ENCODE results near the gene UBL7. TPM values are rescaled to one million over a fixed set of nuclear protein-coding genes. Genes with fewer than 3 reads are reported as not detected.

The UBL7 gene
- total RNA-seq, 1 donor from 2014 or later: 18.6 TPM

DNA sequence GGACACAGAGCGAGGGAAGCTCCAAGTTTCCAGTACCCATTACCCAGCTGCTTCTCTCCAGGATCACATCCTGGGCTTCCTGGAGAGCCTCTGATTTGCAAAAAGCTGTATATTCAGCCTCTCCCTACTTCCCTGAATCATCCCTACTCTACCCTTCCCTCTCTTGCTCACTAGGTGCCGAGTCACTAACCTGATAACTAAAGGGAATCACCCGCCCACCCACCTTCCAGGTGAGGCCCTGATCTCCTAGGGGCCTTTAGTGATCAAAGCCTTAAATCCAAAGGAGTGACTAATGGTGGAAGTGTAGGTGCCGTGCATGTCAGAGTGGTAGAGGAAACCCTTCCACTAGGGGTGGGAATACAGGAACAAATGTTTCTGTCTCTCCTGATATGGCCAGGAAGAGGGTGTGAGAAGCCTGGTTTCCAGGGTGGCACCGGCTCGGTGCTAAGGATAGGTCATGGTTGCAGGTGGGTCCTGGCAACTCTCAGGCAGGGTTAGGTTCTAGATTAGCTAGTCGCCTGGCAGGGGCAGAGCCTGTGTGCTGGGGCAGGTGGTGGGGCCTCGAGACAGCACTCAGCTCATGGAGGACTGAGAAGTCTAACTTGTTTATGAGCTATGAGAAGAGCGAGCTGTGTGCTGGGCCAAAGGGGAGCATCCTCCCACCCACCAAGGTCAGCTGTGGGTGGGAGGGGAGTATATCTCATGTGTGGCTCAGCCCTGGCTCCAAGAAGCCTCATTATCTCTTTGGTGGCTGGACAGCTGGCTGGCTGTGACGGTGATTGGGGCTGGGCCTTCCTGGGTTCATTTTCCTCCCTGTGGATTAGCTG, 37.3 kb downstream of the UBL7 start:
- DNase-seq: no peak

DNA sequence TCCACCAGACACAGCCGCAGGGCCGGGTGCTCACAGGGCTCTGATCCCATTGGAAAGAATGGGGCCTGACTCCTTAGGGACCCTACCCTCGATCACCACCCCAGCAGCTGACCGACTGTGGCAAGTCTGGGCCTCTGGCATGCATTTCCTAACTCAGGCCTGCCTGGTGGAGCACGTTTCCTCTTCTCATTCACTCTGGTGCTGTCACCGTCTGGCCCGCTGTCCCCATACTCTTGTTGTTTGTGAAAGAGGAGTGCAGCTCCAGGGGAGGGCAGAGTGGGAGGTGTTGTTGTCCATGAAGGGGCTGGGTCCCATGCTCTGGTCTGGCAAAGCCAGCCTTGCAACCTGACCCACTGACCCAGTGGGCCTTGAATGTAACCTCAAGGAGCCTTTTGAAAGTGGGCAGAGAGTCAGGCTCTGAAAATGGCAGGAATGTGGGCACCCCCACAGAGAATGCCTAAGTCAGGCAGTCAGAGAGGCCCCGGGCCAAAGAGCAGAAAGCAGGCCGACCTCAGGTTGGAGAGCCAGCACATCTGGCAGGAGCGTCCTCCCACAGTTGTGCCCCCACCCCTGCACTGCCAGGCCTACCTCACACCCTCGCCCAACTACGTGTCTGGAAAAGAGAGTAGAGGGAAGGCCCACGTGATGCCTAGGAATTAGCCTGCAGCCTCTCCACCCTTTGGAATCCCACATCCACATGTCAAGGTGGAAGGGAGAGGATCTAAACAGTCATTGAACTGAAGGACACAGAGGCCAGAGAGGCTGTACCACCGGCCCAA, 38.1 kb downstream of the UBL7 start:
- no peak for DNase-seq

DNA sequence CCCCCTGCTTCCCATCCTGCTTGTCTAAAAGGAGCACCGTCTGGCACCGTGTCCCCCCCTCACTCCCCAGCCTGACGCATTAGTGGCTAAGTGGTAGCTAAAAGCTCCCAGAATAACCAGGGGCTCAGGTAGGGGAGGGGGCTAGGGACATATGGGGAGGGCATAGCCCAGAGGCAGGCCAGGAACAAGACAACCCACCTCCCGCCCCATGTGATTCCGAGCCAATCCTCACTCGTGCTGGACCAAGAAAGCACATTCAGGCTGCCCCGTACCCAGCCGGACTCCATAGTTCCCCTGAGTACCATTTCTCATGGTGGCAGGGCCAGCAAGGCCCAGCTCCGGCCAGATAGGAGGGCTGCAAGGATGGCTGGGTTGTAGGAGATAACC, 38.7 kb downstream of the UBL7 start:
- DNase-seq: no peak

DNA sequence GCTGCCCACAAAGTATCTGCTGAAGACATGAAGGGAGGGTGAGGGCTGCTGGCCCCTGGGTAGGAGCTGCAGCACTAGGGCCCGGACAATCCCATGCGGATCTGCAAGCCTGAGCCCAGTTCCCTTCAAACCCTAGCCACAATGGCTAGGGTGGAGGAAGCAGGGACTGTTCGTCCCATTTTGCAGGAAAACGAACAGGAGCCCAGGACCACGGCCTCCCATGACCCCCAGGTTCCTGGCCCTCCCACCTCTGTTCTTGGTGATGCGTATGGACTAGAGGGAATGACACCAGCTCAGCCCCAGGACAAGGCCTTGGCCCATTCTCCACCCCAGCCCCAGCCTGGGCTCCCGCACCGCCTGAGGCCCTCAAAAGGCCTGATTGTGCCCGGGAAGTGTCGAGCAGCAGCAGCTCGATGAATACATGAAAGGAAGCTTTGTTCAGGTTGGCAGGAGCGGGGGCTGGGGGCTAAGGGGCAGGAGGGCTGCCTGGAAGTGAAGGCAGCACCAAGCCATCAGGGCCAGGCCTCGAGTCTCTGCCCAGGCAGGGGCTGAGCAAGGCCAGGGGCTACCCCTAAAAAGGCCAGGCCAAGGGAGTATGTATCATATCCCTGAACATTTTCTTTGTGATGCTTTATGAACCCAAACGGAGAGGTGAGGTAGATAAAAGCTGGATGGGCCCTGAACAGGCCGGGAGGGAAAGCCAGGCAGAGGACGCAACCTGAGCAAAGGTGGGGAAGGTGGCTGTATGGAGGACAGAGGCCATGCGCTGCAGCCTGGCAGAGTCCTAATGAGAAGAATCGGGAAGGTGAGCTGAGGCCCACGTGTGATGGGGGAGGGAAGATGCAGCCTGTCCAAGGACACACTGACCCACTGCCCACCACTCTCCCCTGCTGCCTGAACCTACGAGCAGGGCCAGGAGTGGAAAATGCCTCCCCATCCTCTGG, 39.4 kb downstream of the UBL7 start:
- DNase-seq: no peak

DNA sequence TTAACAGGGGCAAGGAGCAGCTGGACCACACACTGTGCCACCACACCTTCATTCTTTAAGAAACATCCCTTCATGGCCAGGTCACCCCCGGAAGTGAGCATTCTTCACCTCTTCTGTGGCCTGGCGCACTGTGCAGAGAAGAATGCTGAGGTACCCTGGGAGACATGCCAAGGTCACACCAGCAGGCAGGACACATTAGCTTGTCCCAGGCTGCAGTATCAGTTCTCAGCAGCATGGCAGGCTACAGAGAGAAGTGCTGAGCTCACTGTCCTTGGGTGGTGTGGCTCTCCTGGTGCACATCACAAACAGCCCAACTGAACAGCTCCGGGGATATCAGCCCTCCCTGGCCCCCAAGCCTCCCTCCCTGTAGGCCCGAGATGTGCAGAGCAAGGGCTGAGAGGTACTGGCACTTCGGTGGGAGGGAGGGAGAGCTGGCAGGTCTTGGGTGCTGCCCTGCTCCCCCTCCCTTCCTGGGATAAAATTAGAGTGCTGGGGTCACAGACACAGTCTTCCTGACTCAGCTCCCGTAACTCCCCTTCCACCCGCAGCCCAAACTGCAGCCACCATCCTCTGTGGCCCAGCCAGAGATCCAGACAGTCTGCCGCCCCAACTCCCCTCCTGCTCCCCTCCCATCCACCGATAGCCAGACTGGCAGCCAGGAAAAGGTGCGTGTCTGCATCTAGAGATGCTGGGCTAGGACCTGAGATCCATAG, 40.6 kb downstream of the UBL7 start:
- no peak for DNase-seq

DNA sequence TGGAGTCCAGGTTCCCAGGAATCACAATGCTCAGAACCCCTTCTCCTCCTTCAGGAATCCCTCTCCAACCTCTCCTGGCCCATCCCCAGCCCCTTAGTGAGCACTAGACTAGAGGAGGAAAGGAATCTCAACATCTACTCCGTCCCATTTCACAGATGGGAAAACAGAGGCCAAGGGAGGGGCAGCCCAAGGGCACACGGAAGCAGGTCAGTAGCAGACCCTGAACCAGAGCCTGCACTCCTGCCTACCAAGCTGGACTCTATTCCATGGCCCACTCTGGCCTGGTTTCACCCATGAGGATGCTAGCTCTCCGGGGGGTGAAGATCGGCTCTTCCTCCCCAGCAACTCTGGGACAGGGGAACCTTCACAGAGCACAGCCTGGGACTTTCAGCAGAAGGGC, 41.5 kb downstream of the UBL7 start:
- DNase-seq: no peak

DNA sequence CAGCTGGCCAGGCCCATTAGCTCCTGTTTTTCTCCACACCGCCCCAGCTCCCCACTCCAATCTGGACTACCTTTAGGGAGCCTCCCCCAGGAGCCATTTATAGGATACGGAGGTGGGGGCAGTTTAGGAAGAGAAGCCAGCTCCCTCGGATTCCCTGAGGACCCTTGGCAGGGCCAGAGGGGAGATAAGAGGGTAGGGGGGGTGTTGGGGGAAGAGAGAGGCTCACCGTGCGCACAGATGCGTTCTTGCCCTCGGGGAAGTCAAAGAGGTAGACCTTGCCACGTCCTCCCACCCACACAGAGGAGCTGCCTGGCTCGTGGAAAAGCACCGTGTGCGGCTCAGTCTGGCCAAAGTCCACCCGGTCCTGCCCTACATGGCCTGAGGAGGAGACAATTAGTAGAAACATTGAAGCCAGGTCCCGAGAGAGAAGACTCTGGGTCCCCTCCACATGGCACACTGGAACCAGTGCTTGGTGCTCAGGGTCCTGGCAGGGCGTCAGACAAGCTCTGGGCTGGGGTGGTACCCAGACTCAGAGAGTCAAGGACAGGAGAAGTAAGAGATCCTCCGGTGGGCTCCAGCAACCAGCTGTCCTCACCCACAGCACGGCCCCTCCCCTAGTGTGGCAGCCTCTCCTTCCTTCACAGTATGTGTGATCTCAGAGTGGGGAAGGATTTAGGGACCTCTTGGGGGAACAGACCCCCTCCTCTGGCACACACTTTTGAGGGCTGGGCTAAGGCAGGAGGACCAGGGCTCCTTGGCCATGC, 42.2 kb downstream of the UBL7 start:
- DNase-seq: no peak

DNA sequence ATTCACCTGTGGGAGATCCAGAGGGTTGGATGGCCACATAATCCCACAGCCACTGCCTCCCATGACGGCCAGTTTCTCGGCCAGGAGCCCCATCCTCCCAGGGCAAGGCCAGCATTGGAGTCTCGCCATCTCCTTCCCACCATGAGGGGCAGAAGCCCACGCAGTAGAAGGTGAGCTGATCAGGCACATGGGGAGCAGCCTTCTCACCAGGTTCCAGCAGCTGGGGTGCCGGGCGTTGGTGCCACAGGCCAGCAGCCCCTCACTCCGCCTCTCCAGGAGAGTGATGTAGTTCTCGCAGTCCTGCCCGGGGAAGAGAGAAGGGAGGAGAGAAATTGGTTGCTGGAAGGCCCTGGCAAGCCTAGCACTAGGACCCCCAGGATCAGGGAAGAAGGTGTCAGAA, 43.3 kb downstream of the UBL7 start:
- no peak for DNase-seq

DNA sequence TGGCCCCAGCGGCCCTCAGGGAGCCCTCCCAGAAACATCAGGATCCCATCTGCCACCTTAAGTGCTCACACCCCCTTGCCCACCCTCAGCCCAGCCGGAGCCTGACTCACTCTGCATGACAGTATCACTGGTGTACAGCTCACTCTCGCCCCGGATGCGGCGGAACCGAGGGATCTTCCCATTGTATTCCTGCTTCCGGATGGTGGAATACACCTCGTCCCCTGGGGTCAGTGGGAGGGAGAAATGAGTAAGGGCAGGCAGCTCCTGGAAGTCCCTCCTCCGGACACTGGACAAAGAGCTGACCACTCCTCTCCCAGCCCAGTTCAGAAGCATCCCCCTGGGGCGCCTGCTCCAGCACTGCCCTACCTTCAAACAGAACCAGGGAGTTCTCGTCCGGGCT, 43.7 kb downstream of the UBL7 start:
- DNase-seq: no peak

DNA sequence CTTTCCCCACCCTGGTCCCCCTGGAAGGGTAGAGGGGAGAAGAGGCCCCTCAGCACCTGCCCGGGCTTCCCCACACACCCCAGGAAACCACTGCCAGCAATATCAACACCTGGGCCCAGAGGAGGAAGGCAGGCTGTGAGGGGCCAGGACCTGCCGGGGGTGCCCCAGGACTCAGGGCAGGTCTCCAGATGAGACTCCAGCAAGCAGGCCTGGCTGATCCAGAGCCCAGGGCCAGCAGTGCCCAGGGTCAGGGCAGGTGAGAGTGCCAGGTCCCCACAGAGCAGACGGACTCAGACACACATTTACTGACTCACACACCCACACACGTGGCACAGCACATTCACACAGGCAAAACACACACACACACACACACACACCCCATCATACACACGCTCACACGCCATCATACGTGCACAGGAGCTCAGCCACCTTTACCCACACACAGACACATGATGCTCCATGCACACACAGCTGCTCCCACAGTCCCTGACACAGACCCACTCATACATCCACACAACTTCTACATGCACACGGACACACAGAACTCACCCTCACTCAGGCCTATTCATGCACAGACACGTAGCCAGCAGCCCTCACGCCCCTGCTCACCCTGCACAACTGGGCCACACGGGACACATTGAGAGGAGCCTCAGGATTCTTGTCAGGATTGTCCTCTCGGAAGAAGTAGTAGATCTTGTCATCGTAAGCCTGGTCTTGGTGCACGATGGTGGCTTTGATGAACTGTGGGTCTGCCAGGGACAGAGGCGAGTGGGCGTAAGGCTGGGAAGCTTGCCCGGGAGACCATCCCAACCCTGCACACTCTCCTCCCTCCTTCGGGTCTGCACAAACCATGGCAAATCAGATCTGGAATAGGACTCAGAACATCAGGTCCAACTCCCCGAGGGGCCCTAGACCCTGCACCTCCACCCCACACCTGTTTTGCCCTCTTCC, 44.7 kb downstream of the UBL7 start:
- no peak for DNase-seq

DNA sequence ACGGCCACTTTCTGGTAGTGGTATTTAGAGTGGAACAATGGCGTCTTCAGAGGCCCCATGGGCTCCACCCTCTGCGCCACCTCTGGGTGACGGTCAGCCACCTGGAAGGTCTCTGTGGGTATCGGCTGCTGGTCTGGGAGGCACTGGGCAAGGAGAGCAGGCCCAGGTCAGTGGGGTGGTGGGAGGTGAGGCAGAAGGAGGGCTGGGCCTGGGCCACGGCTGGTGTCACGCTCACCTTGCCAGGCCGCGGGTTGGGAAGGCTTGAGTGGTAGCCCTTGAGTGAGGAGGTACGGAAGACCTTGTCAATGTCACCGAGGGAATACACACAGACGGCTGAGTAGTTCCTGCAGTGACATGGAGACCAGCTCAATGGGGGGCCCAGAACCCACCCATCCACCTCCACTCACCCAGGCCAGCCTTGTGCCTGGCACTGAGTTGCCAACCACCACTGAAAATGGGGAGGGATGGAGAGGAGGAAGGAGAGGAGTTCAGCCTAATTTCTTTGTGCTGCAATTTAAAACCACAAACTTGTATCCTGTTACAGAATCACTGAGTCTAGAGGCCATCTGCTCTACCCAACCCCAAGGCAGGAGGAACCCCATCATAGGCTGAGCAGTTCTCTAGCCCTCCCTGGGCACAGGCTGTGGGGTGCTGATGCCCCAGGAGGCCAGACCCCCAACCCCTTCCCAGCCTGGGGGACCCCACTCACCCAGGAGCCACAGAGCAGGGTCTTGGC, 46.2 kb downstream of the UBL7 start:
- DNase-seq: no peak

DNA sequence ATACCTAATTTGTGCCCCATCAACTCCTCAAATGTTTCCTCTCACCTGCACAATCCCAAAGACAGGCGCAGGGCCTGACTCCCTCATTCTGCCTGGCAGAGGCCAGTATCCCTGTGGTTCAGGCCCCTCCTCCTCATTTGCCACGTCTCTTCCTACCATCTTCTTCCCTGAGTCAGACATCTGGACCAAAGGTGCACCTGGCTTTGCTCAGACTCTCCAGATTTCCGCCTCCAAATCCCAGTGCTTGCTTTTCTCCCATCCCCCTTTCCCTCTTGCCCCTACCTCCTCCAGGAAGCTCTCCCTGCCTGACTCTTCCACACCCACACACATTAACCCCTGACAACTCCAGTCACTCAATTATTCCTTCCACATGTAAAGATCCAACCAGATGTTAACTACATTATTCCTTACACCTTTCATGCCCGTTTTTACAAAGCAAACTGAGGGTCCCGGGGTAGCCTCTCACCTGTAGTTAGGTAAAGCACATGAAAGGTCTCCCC, 46.8 kb downstream of the UBL7 start:
- no peak for DNase-seq

DNA sequence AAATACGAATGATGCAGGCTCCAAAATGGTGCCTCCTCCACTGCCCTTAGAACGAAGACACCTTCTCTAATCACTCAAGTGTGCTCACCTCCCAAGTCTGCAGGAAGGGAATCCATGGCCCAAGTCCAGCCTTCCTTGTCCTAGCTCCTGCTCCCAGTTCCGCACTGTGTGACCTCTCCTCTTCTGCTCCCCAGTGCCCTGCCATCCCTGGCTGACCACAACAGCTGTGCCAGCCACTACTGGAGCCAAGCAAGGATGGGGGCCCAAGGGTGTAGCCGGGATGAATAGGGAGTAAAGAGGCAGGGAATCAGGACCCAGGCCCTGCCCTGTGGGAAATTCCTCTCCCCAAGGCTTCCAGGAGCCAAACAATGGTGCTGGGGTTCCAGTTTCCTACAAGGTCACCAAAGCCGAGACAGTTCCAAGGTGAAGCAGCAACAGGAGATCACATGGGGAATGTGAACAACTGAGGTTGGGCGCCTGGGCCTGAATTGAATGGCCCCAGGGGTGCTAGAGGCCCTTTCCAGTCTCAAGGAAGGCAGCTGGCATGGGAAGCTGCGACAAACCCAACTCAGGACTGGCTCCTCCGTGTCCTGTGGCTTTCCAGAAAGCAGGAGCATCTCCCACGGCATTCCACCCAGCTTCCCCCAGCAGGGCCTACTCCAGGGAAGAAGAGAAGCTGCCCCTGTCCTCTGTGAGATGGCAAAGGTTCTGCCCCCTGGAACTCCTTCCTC, 47.4 kb downstream of the UBL7 start:
- no peak for DNase-seq

DNA sequence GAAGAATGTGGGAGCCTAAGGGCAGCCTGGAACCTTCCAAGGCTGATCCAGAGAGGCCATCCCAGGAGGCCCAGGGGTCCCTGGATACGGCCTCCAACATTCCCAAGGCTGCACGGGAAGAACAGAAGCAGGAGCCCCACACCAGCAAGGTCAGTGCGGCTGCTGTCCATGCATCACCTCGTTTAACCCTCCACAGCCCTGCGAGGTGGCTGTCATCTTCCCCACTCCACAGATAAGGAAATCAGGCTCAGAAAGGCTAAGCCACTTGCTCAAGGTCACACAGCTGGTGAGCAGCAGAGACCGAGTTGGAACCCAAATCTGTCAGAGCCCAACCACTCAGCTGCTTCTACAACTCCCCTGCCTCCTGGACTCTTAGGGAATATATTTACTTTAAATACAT, 48.8 kb downstream of the UBL7 start:
- no peak for DNase-seq

DNA sequence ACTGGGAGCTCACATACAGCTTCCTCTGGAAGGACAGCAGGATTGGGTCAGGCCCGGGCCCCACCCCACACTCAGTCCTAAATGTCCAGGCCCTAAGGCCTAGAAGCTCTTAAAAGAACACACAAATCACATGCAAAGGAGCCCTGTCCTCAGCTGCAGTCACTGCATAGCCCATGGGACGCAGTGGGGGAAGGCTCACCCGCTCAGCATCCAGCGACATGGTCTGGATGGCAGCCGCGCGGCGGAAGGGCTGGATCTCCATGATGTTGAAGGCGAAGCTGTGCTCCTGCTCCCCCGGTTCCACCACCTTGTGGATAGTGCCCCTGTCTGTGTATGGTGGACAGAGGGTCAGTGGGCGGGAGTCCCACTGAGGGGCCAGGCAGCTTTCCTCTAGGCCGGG, 49.3 kb downstream of the UBL7 start:
- no peak for DNase-seq

DNA sequence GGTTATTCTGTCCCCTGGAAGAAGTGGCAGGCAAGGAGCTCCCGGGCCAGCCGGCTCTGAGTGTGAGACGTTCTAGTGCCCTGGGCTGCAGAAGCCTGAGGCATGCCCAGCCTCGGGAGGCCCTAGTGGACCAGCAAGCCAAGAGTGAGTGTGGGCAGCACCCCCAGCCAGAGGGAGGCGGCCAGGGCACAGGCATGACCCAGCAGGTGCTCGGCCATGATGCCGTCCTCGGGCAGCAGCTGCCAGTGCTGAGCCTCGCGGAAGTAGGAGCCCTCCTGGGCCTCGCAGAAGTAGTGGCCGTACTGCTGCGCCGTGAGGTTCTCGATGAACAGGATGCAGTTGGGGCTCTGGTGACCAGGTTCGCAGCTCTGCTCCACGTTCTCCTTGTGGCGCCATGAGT, 50.5 kb downstream of the UBL7 start:
- no peak for DNase-seq

DNA sequence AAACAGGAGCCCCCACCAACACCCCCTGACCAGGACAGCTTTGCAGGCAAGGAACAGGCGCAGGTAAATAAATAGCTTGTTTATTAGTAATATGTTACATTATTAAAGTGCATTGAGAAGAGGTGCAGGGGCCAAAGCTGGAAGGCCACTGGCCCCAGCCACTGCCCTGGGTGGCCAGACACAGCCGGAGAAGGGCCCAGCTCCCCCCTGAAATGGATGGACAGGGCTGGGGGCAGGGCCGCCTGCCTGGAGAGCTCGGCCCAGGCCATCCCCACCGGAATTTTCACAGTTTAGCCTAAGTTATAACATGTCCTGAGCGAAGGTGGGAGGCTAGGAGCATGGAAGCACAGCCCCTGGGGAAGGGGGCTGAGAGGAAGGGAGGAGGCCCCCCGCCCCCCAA, 51.7 kb downstream of the UBL7 start:
- no peak for DNase-seq

DNA sequence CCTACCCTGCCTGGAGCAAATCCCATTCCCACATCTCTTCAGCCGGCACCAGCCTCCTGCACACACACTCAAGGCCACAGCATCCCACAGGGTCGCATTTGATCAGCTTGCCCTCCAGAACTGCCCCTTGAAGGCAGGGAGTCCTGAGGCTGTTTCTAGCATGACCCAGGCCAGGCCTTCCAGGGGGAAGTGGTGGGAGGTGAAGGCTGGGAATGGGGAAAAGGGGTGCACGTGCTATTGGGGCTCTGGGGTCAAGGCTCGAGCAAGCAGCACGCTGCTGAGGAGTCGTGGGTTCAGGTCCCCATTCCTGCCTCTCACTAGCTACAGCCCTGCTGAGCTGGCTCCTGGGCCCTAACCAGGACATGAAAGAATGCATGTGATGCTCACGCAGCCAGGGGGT, 52.1 kb downstream of the UBL7 start:
- no peak for DNase-seq

Measured in skin of body (tissue), 2 donors.